Chondrocyte (in vitro differentiated cells): ENCODE results near the gene RNF13. TPM values are rescaled to one million over a fixed set of nuclear protein-coding genes. Genes with fewer than 3 reads are reported as not detected.

Experiments used
- DNase-seq: peaks from one replicate; pipeline ENCODE4 v3.0.0; 2021; ENCODE audit warnings: mixed read lengths, low spot score
- H3K27ac Mint-ChIP-seq: one replicate; pipeline ENCODE4 v1.8.0; 2021; ENCODE audit warnings: mild to moderate bottlenecking, moderate library complexity, mixed read lengths; ENCODE audit not compliant: unreplicated experiment
- H3K27me3 Mint-ChIP-seq: 2 replicates; pipeline ENCODE4 v1.8.0; 2021; ENCODE audit warnings: low read depth, mixed read lengths
- H3K36me3 Mint-ChIP-seq: 2 replicates; pipeline ENCODE4 v1.8.0; 2021; ENCODE audit warnings: low read depth, mixed read lengths
- H3K4me1 Mint-ChIP-seq: 2 replicates; pipeline ENCODE4 v1.8.0; 2021; ENCODE audit warnings: low read depth, mild to moderate bottlenecking, mixed read lengths
- H3K4me3 Mint-ChIP-seq: one replicate; pipeline ENCODE4 v1.8.0; 2021; ENCODE audit warnings: mild to moderate bottlenecking, moderate library complexity, mixed read lengths; ENCODE audit not compliant: unreplicated experiment
- H3K9me3 Mint-ChIP-seq: 2 replicates; pipeline ENCODE4 v1.8.0; 2021; ENCODE audit warnings: low read depth, mixed read lengths
- total RNA-seq: library from RNA; stranded (reverse); gene quantifications from 3 replicates; pipeline ENCODE4 v1.2.1, GENCODE V29; 2021
- TF ChIP-seq, protein P1 (sequence below): fragments of 200-600 bp; sonication (generic); IDR thresholded peaks from 2 replicates; pipeline ENCODE4 v1.5.0; 2021; ENCODE audit warnings: antibody characterized with exemption, mild to moderate bottlenecking, moderate library complexity

RNF13 gene
- total RNA-seq, 1 donor from 2014 or later, result 43.1 TPM

DNA sequence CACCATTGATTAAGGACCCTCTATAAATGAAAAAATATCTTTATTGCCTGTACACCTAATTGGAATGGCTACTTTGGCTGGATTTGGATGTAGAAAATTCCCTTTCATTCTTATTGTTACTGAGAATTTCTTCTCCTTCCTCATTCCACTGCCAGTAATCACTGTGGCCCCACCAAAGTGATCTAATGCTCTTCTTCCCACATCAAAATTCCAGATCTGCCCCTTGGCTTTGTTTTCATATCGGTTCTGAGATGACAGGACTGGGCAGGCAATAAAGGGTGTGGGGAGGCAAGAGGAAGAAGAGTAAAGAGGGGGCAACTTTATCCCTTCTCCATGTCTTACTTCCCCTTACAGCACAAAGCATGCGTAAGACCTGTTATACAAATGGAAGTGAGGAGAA lies 22.7 kb upstream of the RNF13 start:
- H3K9me3 Mint-ChIP-seq, result no peaks in the 10 kb centered on the region
- H3K27me3 Mint-ChIP-seq, result no peaks in the 10 kb centered on the region
- no peak for DNase-seq
- peaks cover 11% of the 10 kb centered on the region for H3K4me1 Mint-ChIP-seq
- no peak overlapping the region for H3K4me3 Mint-ChIP-seq
- no peak overlapping the region for H3K27ac Mint-ChIP-seq
- TF ChIP-seq, protein P1, sequence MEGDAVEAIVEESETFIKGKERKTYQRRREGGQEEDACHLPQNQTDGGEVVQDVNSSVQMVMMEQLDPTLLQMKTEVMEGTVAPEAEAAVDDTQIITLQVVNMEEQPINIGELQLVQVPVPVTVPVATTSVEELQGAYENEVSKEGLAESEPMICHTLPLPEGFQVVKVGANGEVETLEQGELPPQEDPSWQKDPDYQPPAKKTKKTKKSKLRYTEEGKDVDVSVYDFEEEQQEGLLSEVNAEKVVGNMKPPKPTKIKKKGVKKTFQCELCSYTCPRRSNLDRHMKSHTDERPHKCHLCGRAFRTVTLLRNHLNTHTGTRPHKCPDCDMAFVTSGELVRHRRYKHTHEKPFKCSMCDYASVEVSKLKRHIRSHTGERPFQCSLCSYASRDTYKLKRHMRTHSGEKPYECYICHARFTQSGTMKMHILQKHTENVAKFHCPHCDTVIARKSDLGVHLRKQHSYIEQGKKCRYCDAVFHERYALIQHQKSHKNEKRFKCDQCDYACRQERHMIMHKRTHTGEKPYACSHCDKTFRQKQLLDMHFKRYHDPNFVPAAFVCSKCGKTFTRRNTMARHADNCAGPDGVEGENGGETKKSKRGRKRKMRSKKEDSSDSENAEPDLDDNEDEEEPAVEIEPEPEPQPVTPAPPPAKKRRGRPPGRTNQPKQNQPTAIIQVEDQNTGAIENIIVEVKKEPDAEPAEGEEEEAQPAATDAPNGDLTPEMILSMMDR, result no peak
- no peaks in the 10 kb centered on the region for H3K36me3 Mint-ChIP-seq

DNA sequence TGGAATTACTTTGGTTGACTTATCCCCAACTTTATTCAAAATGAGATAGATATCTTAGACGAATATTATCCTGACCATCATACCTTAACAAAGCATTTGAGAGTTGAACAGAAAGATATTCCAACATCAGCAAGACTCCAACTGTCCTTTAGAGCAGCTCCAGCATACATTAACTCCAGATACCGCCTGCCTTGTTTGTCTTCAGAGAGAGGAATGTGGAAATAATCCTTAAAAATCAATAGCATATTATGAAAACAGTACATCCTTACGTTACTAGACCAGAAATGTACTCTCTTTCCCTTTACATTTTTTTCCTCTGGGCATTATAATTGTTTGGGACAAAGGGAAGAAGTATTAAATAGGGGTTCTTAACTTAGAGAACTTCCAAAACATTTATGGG lies 22.3 kb upstream of the RNF13 start:
- TF ChIP-seq, protein P1, result no peak
- no peak for DNase-seq
- Mint-ChIP-seq H3K9me3 (no peaks in the 10 kb centered on the region), H3K27me3 (no peaks in the 10 kb centered on the region), H3K36me3 (no peaks in the 10 kb centered on the region), H3K4me3 (no peak overlapping the region), H3K4me1 (peaks cover 11% of the 10 kb centered on the region), H3K27ac (no peak overlapping the region)

DNA sequence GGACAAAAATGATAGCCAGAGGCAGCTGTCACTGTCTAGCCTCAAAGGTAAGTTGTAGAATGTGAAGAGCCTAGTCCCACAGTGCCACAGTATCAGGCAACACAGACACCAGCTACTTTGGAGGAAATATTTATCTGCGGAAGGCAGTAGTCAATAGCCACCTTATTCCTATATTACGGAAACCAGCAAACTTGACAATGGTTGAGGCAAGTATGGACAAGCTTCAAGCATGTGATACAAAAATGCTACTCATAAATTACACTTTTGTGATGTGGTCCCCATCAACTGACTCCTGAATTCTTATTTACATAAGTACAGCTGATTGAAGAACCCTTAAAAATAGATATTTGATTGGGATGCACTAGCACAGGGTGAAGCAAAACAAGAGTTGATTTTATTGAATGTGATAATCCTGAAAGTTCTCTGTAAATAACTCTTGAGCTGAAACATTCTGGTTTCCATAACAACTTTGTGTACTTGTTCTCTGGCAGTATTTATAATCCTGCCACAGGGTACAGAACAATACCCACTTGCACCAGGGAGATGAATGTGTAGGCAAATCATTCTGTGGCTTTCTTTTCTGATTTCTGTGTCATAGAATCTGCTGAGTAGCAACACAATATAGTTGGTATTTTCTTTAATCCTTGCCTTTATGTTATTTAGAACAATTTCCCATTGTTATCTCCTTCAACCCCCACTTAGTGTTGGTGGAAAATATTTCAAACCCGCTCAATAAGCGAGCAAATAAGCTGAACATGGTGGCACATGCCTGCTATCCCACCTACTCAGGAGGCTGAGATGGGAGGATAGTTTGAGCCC lies 20.4 kb upstream of the RNF13 start, which contains the start of gene ANKUB1:
ANKUB1 (minus strand) TSS at position 103 of the 819 bp plus-strand sequence. CDS start 188 bp downstream, outside the sequence.
- Mint-ChIP-seq H3K4me1 (peaks cover 11% of the 10 kb centered on the region), H3K27ac (no peak within 1 kb of the TSS), H3K9me3 (no peaks in the 10 kb centered on the region), H3K4me3 (no peak within 1 kb of the TSS), H3K27me3 (no peaks in the 10 kb centered on the region), H3K36me3 (no peaks in the 10 kb centered on the region)
- no peak for DNase-seq
- TF ChIP-seq, protein P1, result no peak

DNA sequence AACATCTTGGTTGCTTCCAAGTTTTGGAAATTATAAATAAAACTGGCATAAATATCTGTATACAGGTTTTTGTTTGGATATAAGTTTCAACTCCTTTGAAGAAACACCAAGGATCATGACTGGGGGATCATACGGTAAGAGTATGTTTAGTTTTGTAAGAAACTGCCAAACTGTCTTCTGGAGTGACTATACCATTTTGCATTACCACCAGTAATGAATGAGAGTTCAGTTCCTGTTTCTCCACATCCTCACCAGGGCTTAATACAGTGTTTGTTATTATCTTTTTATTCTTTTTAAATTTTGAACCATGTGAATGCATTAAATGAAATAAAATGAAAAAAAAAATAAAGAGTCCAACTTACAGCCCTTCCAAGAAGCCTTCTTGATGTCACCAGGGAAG lies 17.0 kb upstream of the RNF13 start:
- no peaks in the 10 kb centered on the region for H3K36me3 Mint-ChIP-seq
- H3K4me1 Mint-ChIP-seq, result no peaks in the 10 kb centered on the region
- H3K9me3 Mint-ChIP-seq, result no peaks in the 10 kb centered on the region
- TF ChIP-seq, protein P1, result no peak
- DNase-seq, result no peak
- no peak overlapping the region for H3K27ac Mint-ChIP-seq
- no peak overlapping the region for H3K4me3 Mint-ChIP-seq
- H3K27me3 Mint-ChIP-seq, result no peaks in the 10 kb centered on the region

DNA sequence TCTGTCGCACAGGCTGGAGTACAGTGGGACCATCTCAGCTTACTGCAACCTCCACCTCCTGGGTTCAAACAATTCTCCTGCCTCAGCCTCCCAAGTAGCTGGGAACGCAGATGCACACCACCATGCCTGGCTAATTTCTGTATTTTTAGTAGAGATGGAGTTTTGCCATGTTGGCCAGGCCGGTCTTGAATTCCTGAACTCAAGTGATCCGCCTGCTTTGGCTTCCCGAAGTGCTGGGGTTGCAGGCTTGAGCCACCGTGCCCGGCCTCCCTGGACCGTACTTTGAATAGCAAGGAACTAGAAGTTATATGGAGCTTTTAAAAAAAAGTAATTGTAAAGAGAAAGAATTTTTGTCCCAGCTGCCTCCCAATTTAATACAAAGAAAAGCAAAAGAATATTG lies 12.3 kb upstream of the RNF13 start:
- no peak for DNase-seq
- TF ChIP-seq, protein P1, result no peak
- H3K4me1 Mint-ChIP-seq, result no peaks in the 10 kb centered on the region
- no peak overlapping the region for H3K27ac Mint-ChIP-seq
- no peaks in the 10 kb centered on the region for H3K36me3 Mint-ChIP-seq
- H3K4me3 Mint-ChIP-seq, result no peak overlapping the region
- no peaks in the 10 kb centered on the region for H3K9me3 Mint-ChIP-seq
- no peaks in the 10 kb centered on the region for H3K27me3 Mint-ChIP-seq
